BLaER1 treated with 17β-estradiol and CSF1 and Interleukin-3, amounts not matched to agents 10 nM and 100 nM (cell line): ENCODE data around the gene CNIH1.
"Not testable (repeated sequence)": the region's sequence is repeated elsewhere in the genome, so short reads cannot be mapped to it uniquely, and the experiment has no call there.

ENCODE experiments used
- H3K27ac ChIP-seq, 11 experiments: shearing (Covaris generic); formaldehyde crosslinking; 2 replicates each; pipeline ENCODE4 v1.8.1; 2022
- H3K27me3 ChIP-seq, 11 experiments: shearing (Covaris generic); formaldehyde crosslinking; 2 replicates each; pipeline ENCODE4 v1.8.1; 2022
- H3K36me3 ChIP-seq, 11 experiments: shearing (Covaris generic); formaldehyde crosslinking; 2 replicates each; pipeline ENCODE4 v1.8.1; 2022
- H3K4me1 ChIP-seq, 10 experiments: shearing (Covaris generic); formaldehyde crosslinking; 2 replicates each; pipeline ENCODE4 v1.8.1; 2022
- H3K4me2 ChIP-seq, 11 experiments: shearing (Covaris generic); formaldehyde crosslinking; 2 replicates each; pipeline ENCODE4 v1.8.1; 2022
- H3K4me3 ChIP-seq, 10 experiments: shearing (Covaris generic); formaldehyde crosslinking; 2 replicates each; pipeline ENCODE4 v1.8.1; 2022
- H3K9ac ChIP-seq, 11 experiments: shearing (Covaris generic); formaldehyde crosslinking; 2 replicates each; pipeline ENCODE4 v1.8.1; 2022
- H3K9me3 ChIP-seq, 11 experiments: shearing (Covaris generic); formaldehyde crosslinking; replicated peaks in 1 of 11; 2 replicates each; pipeline ENCODE4 v1.8.1; 2022
- H4K20me1 ChIP-seq, 11 experiments: shearing (Covaris generic); formaldehyde crosslinking; 2 replicates each; pipeline ENCODE4 v1.8.1; 2022
- Cebpa-rat ChIP-seq, 11 experiments: shearing (Covaris generic); IDR thresholded peaks; 2 replicates each; pipeline ENCODE4 v1.8.1; 2022

The CNIH1 gene

GRCh38 chr14:54457609-54457996 lies 16.4 kb upstream of the CNIH1 start:
- H3K4me1 ChIP-seq = no peaks in the 10 kb centered on the region
- no peak for TF ChIP-seq Cebpa-rat (IDR thresholded peaks at IDR 0.05)
- no peaks in the 10 kb centered on the region for H3K27me3 ChIP-seq
- no peak overlapping the region for H3K4me3 ChIP-seq
- H3K27ac ChIP-seq = no peak overlapping the region
- H3K9me3 ChIP-seq = peaks cover 24 to 37% (median 30%) of the 10 kb centered on the region in 11 experiments
- no peaks in the 10 kb centered on the region for H4K20me1 ChIP-seq
- H3K4me2 ChIP-seq = no peak overlapping the region
- no peak overlapping the region for H3K9ac ChIP-seq
- H3K36me3 ChIP-seq = peaks cover 0 to 13% (median 0%) of the 10 kb centered on the region in 11 experiments; a peak in 6 of 22 replicates

- H3K4me3 ChIP-seq, H3K9ac ChIP-seq, H3K4me1 ChIP-seq, H4K20me1 ChIP-seq, H3K27ac ChIP-seq, H3K27me3 ChIP-seq, H3K4me2 ChIP-seq: not testable (repeated sequence)
- Histone ChIP-seq H3K9me3 (peaks cover 24 to 37% (median 30%) of the 10 kb centered on the region in 11 experiments), H3K36me3 (peaks cover 0 to 13% (median 0%) of the 10 kb centered on the region in 11 experiments; a peak in 6 of 22 replicates)
These were observed 15.8 kb upstream of the CNIH1 start for GRCh38 chr14:54456820-54457608.

- H3K9me3 ChIP-seq = peaks cover 18 to 24% (median 22%) of the 10 kb centered on the region in 11 experiments
- no peak overlapping the region for H3K4me2 ChIP-seq
- no peak overlapping the region for H3K4me3 ChIP-seq
- no peaks in the 10 kb centered on the region for H4K20me1 ChIP-seq
- no peaks in the 10 kb centered on the region for H3K27me3 ChIP-seq
- TF ChIP-seq Cebpa-rat (IDR thresholded peaks at IDR 0.05) = no peak
- H3K27ac ChIP-seq = no peak overlapping the region
- peaks cover 0 to 13% (median 0%) of the 10 kb centered on the region in 11 experiments; a peak in 5 of 22 replicates for H3K36me3 ChIP-seq
- no peak overlapping the region for H3K9ac ChIP-seq
- peaks cover 0 to 16% (median 5%) of the 10 kb centered on the region in 10 experiments; a peak in 10 of 20 replicates for H3K4me1 ChIP-seq
These were observed 14.2 kb upstream of the CNIH1 start for GRCh38 chr14:54455363-54455762.

GRCh38 chr14:54453990-54454389 lies 12.8 kb upstream of the CNIH1 start:
- not testable (repeated sequence) for H3K27ac ChIP-seq, H3K4me3 ChIP-seq, H4K20me1 ChIP-seq, H3K9ac ChIP-seq, H3K27me3 ChIP-seq, H3K36me3 ChIP-seq, H3K4me2 ChIP-seq
- Histone ChIP-seq H3K9me3 (peaks cover 5 to 10% (median 8%) of the 10 kb centered on the region in 11 experiments), H3K4me1 (peaks cover 0 to 30% (median 8%) of the 10 kb centered on the region in 10 experiments; a peak in 10 of 20 replicates)

GRCh38 chr14:54453252-54453651 lies 12.1 kb upstream of the CNIH1 start:
- H3K4me1 ChIP-seq = peaks cover 0 to 37% (median 8%) of the 10 kb centered on the region in 10 experiments; a peak in 10 of 20 replicates

GRCh38 chr14:54451961-54452360 lies 10.8 kb upstream of the CNIH1 start:
- H3K4me1 ChIP-seq = peaks cover 0 to 50% (median 11%) of the 10 kb centered on the region in 10 experiments; a peak in 10 of 20 replicates
- no peak overlapping the region for H3K4me3 ChIP-seq
- TF ChIP-seq Cebpa-rat (IDR thresholded peaks at IDR 0.05) = no peak
- H4K20me1 ChIP-seq = no peaks in the 10 kb centered on the region
- H3K36me3 ChIP-seq = no peaks in the 10 kb centered on the region
- no peak overlapping the region for H3K27ac ChIP-seq
- H3K4me2 ChIP-seq = peak overlapping the region in 3 of 11 experiments; percentile 71 to 84 (median 76); a peak in 6 of 22 replicates
- H3K9me3 ChIP-seq = no peaks in the 10 kb centered on the region
- H3K27me3 ChIP-seq = no peaks in the 10 kb centered on the region
- H3K9ac ChIP-seq = no peak overlapping the region

More at GRCh38 chr14:54453252-54453651, 12.1 kb upstream of the CNIH1 start:
- H3K9ac ChIP-seq = no peak overlapping the region
- TF ChIP-seq Cebpa-rat (IDR thresholded peaks at IDR 0.05) = no peak
- H3K36me3 ChIP-seq = no peaks in the 10 kb centered on the region
- no peaks in the 10 kb centered on the region for H4K20me1 ChIP-seq
- H3K27ac ChIP-seq = no peak overlapping the region
- no peak overlapping the region for H3K4me2 ChIP-seq
- peaks cover 0 to 3% (median 1%) of the 10 kb centered on the region in 11 experiments; a peak in 6 of 22 replicates for H3K9me3 ChIP-seq
- H3K4me3 ChIP-seq = no peak overlapping the region
- H3K27me3 ChIP-seq = no peaks in the 10 kb centered on the region

- H3K27ac ChIP-seq = peak overlapping the region in 6 of 11 experiments; percentile 9 to 82 (median 61); a peak in 11 of 22 replicates
- peaks cover 0 to 58% (median 15%) of the 10 kb centered on the region in 10 experiments; a peak in 10 of 20 replicates for H3K4me1 ChIP-seq
- peak overlapping the region in 3 of 11 experiments; percentile 30 to 62 (median 38); a peak in 4 of 22 replicates for H3K9ac ChIP-seq
- H4K20me1 ChIP-seq = no peaks in the 10 kb centered on the region
- no peaks in the 10 kb centered on the region for H3K9me3 ChIP-seq
- H3K27me3 ChIP-seq = no peaks in the 10 kb centered on the region
- no peak overlapping the region for H3K4me3 ChIP-seq
- no peaks in the 10 kb centered on the region for H3K36me3 ChIP-seq
- no peak for TF ChIP-seq Cebpa-rat (IDR thresholded peaks at IDR 0.05)
- peak overlapping the region in 5 of 11 experiments; percentile 34 to 84 (median 71); a peak in 10 of 22 replicates for H3K4me2 ChIP-seq
These were observed 10.0 kb upstream of the CNIH1 start for GRCh38 chr14:54451121-54451601.

GRCh38 chr14:54450535-54450934 lies 9.4 kb upstream of the CNIH1 start:
- no peaks in the 10 kb centered on the region for H4K20me1 ChIP-seq
- no peak for TF ChIP-seq Cebpa-rat (IDR thresholded peaks at IDR 0.05)
- peak overlapping the region in 6 of 11 experiments; percentile 9 to 82 (median 61); a peak in 12 of 22 replicates for H3K27ac ChIP-seq
- peak overlapping the region in 6 of 11 experiments; percentile 5 to 84 (median 66); a peak in 10 of 22 replicates for H3K4me2 ChIP-seq
- H3K4me3 ChIP-seq = no peak overlapping the region
- H3K27me3 ChIP-seq = no peaks in the 10 kb centered on the region
- no peaks in the 10 kb centered on the region for H3K36me3 ChIP-seq
- H3K9ac ChIP-seq = peak overlapping the region in 3 of 11 experiments; percentile 30 to 62 (median 38); a peak in 5 of 22 replicates
- H3K4me1 ChIP-seq = peaks cover 0 to 63% (median 16%) of the 10 kb centered on the region in 10 experiments; a peak in 10 of 20 replicates
- no peaks in the 10 kb centered on the region for H3K9me3 ChIP-seq

- H3K36me3 ChIP-seq = no peaks in the 10 kb centered on the region
- peak overlapping the region in 5 of 11 experiments; percentile 16 to 66 (median 56); a peak in 10 of 22 replicates for H3K4me2 ChIP-seq
- peak overlapping the region in 3 of 11 experiments; percentile 59 to 76 (median 73); a peak in 6 of 22 replicates for H3K27ac ChIP-seq
- peaks cover 0 to 63% (median 16%) of the 10 kb centered on the region in 10 experiments; a peak in 10 of 20 replicates for H3K4me1 ChIP-seq
- TF ChIP-seq Cebpa-rat (IDR thresholded peaks at IDR 0.05) = peak in 3 of 11 experiments; percentile 30 to 64 (median 58); a peak in 3 of 22 replicates
- H3K4me3 ChIP-seq = no peak overlapping the region
- no peaks in the 10 kb centered on the region for H4K20me1 ChIP-seq
- peak overlapping the region in 2 of 11 experiments; percentile 42 to 59; a peak in 3 of 22 replicates for H3K9ac ChIP-seq
- no peaks in the 10 kb centered on the region for H3K9me3 ChIP-seq
- no peaks in the 10 kb centered on the region for H3K27me3 ChIP-seq
These were observed 6.1 kb upstream of the CNIH1 start for GRCh38 chr14:54447231-54447692.
